Embryonic facial prominence (tissue), 1 donor: ENCODE data around the gene DENND2A.
"Not testable (repeated sequence)": the region's sequence is repeated elsewhere in the genome, so short reads cannot be mapped to it uniquely, and the experiment has no call there.

Experiments used
- DNase-seq: peaks from one replicate; pipeline ENCODE4 v3.0.0-alpha.2; 2016; ENCODE audit errors: extremely low spot score

The DENND2A gene

DNA sequence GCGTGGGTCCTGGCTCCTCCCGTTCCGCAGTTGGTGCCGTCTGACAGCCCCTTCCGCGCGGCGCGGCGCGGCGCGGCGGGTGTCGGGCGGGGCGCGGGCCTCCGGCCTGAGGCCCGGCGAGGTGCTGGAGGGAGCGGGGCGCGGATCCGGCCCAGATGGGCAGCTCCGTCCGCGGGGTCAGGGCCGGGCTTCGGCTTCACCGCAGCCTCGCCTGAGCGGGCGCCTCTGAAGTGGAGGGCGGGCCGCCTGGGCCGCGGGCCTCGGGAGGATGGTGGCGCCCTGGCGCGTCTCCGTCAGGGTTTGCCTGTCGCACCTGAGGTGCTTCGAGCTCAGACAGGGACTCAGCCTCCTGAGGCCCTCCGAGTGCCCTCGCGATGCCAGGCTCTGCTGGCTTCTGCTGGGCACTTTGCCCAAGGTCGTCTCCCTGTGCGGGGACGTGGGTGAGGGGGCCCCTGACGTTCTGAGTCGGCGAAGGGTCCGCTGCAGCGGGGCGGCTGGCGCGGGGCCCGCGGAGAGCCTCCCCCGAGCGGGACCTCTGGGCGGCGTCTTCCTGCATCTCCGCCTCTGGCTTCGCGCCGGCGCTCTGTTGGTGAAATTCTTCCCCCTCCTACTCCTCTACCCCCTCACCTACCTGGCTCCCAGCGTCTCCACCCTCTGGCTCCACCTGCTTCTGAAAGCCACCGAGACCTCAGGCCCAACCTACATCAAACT, 32.6 kb upstream of the DENND2A start:
- DNase-seq, result no peak

DNA sequence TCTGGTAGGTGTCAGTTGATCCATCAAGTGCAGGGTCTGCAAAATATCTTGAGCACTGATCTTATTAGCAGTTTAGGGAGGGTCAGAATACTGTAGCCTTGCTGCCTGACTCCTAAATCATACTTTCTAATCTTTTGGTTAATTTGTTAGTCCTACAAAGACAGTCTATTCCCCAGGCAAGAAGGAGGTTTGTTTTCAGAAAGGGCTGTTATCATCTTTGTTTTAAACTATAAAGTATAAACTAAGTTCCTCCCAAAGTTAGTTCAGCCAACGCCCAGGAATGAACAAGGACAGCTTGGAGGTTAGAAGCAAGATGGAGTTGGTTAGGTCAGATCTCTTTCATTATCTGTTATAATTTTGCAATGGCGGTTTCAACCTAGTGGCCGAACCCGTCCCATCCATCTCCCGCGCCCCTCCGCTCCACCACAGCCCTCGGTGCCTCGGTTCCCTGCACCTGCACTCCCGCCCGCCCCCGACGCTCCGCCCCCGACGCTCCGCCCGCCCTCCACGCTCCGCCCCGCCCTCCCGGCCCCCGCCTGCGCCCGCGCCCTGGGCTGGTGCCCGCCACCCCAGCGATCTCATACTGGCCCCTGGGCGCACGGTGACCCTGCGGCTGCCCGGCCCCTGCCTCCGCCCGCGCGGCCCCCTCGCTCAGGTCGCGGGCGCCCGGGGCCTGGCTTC, 31.9 kb upstream of the DENND2A start, which contains the start of gene ADCK2:
ADCK2 (plus strand) TSS at position 564 of the 681 bp plus-strand sequence. CDS start 386 bp downstream, outside the sequence.
- no peak for DNase-seq

DNA sequence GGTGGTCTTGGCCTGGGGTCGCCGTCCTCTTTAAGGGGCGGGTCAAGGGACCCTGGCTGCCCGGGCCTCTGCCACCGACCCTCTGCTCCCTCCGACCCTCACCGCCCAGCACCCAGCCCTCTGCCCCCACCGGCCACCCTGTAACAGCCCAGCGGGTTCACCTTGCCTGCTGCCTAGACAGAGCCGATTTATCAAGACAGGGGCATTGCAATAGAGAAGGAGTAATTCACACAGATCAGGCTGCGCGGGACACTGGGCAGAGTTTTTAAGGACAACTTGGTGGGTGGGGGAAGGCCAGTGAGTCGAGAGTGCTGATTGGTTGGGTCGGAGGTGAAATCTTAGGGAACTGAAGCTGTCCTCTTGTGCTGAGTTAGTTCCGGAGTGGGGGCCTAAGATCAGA, 31.4 kb upstream of the DENND2A start:
- DNase-seq, result no peak

DNA sequence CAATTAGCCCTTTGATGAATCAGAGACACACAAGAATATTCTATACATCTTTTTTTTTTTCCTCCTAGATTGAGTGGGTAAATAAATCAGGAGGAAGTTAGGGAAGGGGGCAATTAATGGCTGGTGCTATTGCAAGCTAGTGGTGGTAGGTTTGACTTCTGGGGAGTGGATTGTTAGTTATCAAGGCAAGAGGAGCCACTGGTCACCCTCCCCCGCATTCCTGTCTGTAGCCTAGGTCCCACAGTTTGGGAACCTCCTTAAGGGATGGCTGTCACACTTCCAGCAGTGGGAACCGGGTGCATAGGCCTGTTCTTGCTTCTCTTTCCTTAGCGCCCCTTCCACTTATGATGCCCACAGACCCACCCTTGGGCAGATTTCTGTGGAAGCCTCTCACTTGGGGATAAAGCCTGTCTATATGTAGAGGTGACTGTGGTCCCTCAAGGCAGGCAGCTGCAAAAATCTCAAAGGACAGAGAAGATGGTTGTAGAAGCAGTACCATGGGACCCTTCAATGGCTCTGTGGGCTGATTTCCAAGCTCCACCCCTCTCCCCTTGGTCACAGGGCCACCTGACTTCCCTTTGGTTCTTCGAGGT, 29.8 kb upstream of the DENND2A start:
- DNase-seq, result no peak

DNA sequence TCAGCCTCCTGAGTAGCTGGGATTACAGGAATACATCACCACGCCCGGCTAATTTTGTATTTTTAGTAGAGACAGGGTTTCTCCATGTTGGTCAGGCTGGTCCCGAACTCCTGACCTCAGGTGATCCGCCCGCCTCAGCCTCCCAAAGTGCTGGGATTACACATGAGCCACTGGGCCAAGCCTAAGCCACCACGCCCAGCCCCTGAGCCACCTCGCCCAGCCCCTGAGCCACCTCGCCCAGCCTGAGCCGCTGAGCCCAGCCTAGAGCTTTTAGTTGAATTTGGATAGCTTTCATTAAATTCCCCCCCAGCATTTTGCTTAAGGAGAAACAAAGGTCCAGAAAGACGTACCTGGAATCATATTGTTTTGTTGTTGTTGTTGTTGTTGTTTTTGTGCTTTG, 29.2 kb upstream of the DENND2A start:
- DNase-seq, result not testable (repeated sequence)

DNA sequence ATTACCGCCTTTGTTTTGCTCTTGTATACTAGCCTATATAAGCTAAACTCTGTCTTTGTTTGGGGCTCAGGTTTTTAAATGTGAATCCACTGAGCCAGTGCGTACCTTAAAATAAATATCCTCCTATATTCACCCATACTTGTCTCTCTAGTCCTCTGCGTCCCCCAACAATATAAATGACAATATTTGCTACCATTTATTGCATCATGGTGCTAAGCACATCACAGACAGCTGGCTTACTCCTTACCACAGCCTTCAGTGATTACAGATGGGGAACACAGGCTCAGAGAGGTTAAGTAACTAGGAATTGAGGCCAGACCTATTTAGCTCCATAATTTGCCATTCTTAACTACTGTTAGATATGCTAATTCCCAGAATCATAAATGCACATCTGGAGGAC, 28.7 kb upstream of the DENND2A start:
- DNase-seq, result no peak

DNA sequence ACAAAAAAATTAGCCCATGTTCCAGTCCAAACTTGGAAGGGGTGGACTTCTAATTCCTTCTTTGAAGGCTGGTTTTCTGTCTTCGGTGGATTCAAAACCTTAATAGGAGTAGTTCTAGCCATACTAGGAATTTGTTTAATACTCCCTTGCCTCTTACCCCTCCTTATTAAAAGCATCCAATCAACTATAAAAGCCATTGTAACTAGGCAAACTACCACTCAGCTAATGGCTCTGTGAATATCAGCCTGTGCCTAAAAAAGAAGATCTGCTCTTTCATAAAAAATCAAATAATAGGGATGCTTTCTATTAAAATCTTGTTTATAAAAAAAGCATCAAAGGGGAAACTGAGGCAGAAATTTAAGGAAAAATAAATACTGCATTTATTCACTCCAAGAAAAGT, 28.0 kb upstream of the DENND2A start:
- DNase-seq, result no peak

DNA sequence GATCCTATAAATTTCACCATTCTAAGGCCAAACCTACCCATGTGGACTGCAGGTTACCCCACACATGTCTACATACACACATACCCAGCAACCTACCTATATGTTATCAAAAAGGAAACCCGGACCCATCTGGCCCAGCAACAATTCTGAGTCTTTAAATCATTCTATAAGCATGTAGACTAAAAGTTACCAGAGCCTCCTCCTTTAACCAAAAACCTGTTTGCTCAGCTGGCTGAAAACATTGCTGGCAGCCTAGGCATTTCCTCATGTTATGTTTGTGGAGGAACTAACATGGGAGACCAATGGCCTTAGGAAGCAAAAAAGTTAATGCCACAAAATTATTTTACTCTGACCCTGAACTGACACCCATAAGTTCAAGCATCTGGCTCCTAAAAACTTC, 26.9 kb upstream of the DENND2A start:
- no peak for DNase-seq

DNA sequence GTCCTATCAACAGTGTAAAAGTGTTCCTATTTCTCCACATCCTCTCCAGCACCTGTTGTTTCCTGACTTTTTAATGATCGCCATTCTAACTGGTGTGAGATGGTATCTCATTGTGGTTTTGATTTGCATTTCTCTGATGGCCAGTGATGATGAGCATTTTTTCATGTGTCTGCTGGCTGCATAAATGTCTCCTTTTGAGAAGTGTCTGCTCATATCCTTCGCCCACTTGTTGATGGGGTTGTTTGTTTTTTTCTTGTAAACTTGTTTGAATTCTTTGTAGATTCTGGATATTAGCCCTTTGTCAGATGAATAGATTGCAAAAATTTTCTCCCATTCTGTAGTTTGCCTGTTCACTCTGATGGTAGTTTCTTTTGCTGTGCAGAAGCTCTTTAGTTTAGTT, 22.3 kb upstream of the DENND2A start:
- not testable (repeated sequence) for DNase-seq

DNA sequence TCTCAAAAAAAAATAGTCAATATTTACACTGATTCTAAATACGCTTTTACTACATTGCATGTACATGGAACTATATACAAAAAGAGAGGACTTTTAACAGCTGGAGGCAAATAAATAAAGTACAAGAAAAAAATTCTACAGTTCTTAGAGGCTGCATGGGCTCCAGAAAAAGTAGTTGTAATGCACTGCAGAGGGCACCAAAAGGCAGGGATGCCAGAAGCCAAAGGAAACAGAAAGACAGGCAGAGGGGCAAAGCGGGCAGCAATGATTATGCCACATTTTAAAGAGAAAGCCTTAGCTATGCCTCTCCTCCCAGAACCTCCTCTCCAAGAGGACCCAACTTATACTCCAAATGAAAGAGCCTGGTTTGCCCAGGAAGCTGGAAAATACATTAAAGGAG, 20.5 kb upstream of the DENND2A start:
- no peak for DNase-seq

DNA sequence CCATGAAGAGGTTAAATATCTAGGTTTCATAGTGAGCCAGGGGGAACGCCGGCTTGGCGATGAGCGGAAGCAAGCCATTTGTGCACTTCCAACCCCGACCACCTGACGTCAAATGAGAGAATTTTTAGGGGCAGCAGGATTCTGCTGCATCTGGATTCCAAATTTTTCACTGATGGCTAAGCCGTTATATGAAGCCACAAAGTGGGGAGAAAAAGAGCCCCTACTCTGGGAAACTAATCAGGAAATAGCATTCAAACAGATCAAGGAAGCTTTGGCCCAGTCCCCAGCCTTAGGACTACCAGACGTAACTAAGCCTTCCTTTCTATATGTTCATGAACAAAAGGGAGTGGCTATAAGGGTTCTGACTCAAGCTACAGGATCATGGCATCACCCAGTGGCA, 19.2 kb upstream of the DENND2A start:
- DNase-seq, result no peak

DNA sequence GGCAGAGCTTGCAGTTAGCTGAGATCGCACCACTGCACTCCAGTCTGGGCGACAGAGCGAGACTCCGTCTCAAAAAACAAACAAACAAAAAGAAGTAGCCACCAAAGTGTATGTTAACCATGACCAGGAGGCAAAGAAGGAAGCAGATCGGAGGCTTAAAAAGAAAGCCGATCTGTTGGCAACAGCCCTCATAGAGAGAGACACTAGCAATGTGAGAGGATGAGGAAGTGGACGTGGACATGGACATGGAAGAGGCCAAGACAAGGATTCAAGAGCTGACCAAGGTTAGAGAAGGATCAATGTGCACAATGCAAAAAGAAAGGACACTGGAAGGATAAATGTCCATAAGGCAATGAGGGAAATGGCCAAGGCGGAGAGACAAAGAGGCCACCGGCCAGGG, 17.3 kb upstream of the DENND2A start:
- no peak for DNase-seq

DNA sequence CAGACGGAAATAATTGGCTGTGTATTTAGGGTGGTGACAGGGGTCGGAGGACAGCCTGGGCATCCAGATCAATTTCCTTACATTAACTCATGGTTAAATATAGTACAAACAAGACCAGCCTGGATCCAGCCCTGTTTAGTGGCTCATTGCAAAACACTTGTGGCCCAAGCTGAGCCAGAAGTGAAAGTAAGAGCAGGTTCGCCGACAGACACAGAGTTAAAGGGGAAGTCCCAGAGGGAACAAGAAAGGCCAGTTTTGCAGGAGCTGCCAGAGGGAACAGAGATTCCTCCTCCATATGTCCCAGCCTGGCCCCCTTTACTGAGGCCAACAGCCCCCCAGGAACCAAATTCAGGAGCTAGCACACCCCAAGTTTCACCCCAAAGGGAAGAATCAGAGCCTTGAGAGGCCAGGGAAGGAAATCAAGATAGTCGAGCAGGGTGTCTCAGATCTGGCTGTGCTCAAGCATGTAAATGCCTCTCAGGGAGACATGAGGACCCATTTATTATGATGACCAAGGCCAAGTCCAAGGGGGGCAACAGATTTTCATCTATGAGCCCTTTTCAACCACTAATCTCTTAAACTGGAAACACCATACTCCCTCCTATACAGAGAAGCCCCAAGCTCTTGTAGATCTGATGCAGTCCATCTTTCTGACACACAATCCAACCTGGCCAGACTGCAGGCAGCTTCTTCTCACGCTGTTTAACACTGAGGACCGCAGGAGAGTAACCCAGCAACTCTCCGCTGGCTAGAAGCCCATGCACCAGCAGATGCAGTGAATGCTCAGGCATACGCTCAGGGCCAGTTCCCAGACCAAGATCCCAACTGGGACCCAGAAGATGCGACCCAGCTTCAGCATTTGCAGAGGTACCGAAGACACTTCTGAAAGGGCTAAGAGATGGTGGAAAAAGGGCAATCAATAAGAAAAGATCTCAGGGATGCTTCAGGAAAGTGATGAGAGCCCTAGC, 16.2 kb upstream of the DENND2A start:
- DNase-seq, result no peak

DNA sequence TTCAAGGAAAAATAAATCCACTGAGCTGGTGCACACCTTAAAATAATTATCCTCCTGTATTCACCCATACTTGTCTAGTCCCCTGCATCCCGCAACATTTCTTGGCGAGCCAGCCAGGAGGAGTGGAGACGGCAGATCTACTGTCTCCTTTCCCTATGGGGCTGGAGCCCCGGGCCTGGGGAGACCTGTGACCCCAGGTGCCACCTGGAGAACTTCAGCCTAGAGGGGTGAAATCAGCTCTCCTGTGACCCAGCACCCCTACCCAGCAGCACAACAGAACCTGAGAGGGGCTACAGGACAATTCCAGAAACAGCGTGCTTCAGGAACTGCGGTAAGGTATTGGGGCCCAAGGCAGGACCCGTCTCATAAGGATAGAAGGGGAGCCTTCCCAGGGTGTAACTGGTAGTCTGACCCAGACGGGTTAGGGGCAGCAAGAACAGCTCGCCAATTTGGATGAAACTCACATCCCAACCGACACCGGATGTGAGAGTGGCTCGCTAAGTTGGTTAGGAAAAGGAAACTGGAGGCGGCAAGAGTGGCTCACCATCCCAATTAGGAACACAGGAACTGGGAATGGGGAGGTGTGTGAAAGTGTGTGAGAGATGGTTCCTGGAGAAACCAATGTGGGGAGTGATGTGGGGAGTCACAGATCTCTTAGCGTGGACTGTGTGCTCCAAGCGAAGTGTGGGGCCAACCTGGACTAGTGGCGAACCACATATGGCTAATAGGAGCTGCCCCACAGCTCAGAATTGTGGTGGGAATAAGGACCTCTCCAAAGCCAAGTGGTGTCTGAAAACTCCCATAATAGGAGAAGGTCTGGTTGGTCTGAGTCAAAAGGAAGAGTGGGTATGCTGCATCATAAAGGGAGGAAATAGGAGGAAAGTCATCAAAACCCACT, 15.1 kb upstream of the DENND2A start:
- DNase-seq, result no peak

DNA sequence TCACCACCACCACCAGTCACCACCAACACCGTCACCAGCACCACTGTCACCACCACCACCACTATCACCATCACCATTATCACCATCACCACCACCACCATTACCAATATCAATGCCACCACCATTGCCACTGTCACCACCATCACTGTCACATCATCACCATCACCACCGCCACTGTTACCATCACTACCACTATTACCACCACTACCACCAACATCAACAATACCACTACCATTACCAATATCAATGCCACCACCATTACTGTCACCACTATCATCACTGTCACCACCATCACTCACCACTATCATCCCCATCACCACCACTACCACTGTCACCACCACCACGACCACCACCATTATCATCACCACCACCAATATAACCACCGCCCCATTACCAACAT, 14.0 kb upstream of the DENND2A start:
- DNase-seq, result no peak

DNA sequence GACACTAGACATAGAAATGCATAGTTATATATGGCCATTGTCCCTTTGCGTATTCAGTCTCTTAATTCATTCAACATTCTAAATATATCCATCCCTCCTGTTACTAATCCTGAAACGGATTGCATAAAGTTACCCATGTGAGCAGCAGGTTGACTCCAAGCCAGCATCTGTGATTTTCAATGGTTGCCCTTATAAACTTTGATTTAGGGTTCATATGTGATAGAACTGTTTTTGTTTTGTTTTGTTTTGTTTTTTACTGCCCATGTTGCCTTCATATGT, 13.4 kb upstream of the DENND2A start:
- DNase-seq, result no peak

DNA sequence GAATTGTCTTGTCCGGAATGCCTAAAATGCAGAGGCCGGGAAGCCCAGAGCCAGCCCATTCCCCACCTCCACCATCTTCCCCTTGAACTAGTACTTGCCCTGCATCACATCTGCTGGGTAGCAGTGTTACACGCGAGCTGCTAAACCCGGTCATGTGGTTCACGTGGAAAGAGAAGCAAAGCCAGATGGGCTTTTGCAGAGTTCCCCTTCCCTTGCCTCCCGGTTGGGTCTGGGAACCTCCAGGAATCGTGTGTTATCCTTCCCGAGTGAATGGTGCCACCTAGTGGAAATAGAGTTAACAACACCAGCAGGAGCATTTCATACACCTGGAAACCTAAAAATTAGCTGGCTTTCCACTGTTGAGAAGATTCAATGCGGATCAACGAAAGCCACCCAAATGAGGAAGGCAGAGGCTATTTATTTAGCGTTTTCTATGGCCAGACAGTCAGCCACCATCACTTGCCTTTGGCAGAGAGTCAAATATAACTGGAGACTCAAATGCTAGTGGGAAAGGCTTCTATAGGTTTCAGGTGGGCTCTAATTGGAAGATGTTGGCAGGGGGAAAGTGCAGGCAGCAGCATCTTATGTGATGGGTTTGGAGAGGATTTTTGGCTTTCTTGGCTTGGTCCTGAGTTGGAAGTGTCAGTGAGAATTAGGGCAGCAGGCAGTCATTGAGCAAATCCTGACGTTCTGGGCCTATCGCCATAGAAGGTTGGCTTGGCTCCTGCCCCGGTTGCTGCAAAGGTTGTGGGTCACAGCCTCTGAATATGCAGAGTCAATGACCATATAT, 12.9 kb upstream of the DENND2A start:
- DNase-seq, result peak; percentile 82

DNA sequence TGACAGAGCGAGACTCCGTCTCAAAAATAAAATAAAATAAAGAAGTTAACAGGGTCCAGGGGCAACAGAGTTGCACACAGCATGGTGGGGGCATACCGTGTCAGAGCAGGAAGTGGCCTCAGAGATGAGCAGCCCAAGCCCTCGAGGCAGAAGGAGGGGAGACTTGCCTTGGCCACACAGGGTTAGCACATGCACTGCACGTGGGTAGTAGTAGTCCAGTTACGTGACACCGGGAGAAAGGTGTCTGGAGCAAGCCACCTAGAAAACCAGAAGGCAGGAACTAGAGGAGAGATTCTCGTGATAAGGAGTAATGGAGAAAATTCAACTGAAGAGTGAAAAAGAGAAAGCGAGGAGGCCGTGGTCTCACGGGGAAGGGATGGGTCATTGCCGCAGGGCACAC, 9.8 kb upstream of the DENND2A start:
- DNase-seq, result no peak

DNA sequence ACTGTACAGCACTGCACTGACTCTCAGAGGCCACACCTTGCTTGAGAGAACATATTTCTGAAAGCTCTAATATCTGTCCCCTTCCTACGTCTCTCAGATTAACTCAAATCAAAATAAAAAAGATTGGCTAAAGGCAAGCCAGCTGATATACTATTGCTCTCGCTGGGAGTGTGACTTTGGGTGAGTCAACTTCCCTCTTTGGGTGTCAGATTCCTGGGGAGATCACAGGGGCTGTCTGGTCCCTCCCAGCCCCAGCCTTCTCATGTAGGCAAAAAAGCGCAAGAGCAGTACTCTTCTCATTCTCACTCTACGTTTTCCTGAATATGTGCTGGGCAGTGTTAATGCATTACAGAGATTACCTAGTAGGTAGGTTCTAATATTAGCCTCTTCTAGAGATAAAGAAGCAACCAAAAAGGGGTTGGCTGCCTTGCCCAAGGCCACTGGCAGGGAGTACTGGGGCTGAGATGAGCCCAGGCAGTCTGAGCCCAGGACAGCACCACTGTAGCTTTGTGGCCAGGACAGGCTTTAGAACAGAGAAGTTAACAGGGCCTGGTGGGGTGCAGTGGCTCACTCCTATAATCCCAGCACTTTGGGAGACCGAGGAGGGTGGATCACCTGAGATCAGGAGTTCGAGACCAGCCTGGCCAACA, 9.1 kb upstream of the DENND2A start:
- DNase-seq, result no peak
